Peyer's patch (tissue), 4 donors: ENCODE data around the gene ATL1.
"Not testable (repeated sequence)": the region's sequence is repeated elsewhere in the genome, so short reads cannot be mapped to it uniquely, and the experiment has no call there.

Source experiments
- POLR2A ChIP-seq, 2 donors: fragments of 450-650 bp; IDR thresholded peaks; one replicate each; pipeline ENCODE4 v1.5.1; 2017; ENCODE audit warnings: antibody characterized with exemption in 2 of 2, mild to moderate bottlenecking in 2 of 2, moderate library complexity in 2 of 2
- TF ChIP-seq, protein P1 (sequence below), 6 experiments: fragments of 450-650 bp in 4 of 6; fragments of 200-600 bp in 2 of 6; sonication (generic) in 1 of 6; IDR thresholded peaks; one replicate each; pipeline ENCODE4 v1.5.1; 2017 to 2019; ENCODE audit warnings: antibody characterized with exemption in 6 of 6, mild to moderate bottlenecking in 3 of 6, moderate library complexity in 1 of 6

DNA sequence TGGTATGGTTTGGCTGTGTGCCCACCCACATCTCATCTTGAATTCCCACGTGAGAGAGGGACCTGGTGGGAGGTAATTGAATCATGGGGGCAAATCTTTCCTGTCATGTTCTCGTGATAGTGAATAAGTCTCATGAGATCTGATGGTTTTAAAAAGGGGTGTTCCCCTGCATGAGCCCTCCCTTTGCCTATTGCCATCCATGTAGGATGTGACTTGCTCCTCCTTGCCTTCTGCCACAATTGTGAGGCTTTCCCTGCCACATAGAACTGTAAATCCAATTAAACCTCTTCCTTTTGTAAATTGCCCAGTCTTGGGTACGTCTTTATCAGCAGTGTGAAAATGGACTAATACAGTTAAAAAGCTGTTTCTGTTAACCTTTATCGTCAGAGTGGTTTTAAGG is 21.9 kb upstream of the ATL1 start:
- not testable (repeated sequence) for TF ChIP-seq POLR2A (IDR thresholded peaks at IDR 0.05)
- TF ChIP-seq, protein P1, sequence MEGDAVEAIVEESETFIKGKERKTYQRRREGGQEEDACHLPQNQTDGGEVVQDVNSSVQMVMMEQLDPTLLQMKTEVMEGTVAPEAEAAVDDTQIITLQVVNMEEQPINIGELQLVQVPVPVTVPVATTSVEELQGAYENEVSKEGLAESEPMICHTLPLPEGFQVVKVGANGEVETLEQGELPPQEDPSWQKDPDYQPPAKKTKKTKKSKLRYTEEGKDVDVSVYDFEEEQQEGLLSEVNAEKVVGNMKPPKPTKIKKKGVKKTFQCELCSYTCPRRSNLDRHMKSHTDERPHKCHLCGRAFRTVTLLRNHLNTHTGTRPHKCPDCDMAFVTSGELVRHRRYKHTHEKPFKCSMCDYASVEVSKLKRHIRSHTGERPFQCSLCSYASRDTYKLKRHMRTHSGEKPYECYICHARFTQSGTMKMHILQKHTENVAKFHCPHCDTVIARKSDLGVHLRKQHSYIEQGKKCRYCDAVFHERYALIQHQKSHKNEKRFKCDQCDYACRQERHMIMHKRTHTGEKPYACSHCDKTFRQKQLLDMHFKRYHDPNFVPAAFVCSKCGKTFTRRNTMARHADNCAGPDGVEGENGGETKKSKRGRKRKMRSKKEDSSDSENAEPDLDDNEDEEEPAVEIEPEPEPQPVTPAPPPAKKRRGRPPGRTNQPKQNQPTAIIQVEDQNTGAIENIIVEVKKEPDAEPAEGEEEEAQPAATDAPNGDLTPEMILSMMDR (IDR thresholded peaks at IDR 0.05) = not testable (repeated sequence)
